Measurements from ENCODE around the gene ARHGAP44.
A peak's percentile ranks its signal among the peaks of the same experiment; 100 is the strongest.

DNA sequence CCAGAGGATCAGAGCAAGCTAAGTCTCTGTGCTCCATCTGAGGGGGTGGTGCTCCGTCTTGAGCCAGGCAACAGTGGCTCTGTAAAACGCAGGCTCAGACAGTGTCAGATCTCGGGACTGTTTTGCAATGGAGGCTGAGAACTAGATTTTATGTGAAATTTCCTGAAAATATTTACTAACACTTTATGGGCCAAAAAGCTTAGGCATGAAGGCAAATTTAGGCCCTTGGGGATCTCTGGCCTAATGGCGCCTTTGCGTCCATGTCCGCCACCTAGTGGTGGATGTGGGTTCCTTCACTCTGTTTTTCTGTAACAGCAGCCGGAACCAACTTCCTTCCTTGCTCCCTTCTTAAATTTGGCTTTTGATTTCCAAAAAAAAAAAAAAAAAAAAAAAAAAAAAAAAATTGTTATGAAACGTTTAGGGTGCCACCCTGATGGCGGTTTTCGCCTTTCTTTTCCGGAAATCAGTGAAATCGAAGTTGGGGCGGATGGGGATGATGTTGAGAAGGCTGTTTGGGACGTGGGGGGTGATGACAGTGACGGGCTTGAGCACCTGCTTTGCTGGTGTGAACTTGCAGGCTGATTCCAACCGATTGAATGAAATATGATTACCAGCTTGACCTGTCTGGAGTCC is 242.5 kb downstream of the ARHGAP44 start:
- TF ChIP-seq CTCF (IDR thresholded peaks at IDR 0.05) (peak; percentile 52 to 76 (median 61)), EP300 (IDR thresholded peaks at IDR 0.05) (no peak), POLR2A (IDR thresholded peaks at IDR 0.05; ENCODE audit: low read depth) (no peak), POLR2AphosphoS5 (IDR thresholded peaks at IDR 0.05) (no peak)

Data from esophagus muscularis mucosa (tissue), 4 donors.